DND-41 (cell line): ENCODE measurements around the gene STOX1.
A peak's percentile ranks its signal among the peaks of the same experiment; 100 is the strongest.

Source experiments
- ATAC-seq: fragments of 200-7000 bp; cut with Tn5 transposase; 3 replicates; pipeline ENCODE4 v1.9.1; 2021; ENCODE audit warnings: low read depth; ENCODE audit not compliant: insufficient read depth
- DNase-seq: peaks from one replicate; pipeline ENCODE4 v3.0.0-alpha.2; 2020
- H2AFZ ChIP-seq: 2 replicates; pipeline ENCODE4 v1.6.0; 2012; ENCODE audit warnings: low read depth, low read length
- H3K27ac ChIP-seq: 2 replicates; pipeline ENCODE4 v1.5.1; 2012; ENCODE audit warnings: low read length, inconsistent platforms
- H3K27me3 ChIP-seq: fragments of 200-600 bp; sonication (generic); 2 replicates; pipeline ENCODE4 v1.6.0; 2012; ENCODE audit warnings: low read length, mild to moderate bottlenecking, inconsistent platforms; ENCODE audit not compliant: insufficient read depth, poor library complexity
- H3K36me3 ChIP-seq: 2 replicates; pipeline ENCODE4 v1.5.1; 2012; ENCODE audit warnings: low read length, inconsistent platforms; ENCODE audit not compliant: insufficient read depth
- H3K4me1 ChIP-seq: 2 replicates; pipeline ENCODE4 v1.5.1; 2012; ENCODE audit warnings: mild to moderate bottlenecking, low read length; ENCODE audit not compliant: insufficient read depth
- H3K4me2 ChIP-seq: 2 replicates; pipeline ENCODE4 v1.6.0; 2012; ENCODE audit warnings: mild to moderate bottlenecking, moderate library complexity, low read length, inconsistent platforms; ENCODE audit not compliant: insufficient read depth
- H3K4me3 ChIP-seq, 2 experiments: fragments of 200-600 bp in 1 of 2; shearing (Covaris generic) in 1 of 2; 2 replicates each; pipeline ENCODE4 v1.5.1; 2012 to 2016; ENCODE audit warnings: inconsistent platforms in 2 of 2, low read length in 2 of 2, mild to moderate bottlenecking in 2 of 2, low read depth in 1 of 2, moderate library complexity in 1 of 2
- H3K79me2 ChIP-seq: 2 replicates; pipeline ENCODE4 v1.6.0; 2012; ENCODE audit warnings: low read length, inconsistent platforms; ENCODE audit not compliant: insufficient read depth
- H3K9ac ChIP-seq: 2 replicates; pipeline ENCODE4 v1.6.0; 2012; ENCODE audit warnings: low read depth, mild to moderate bottlenecking, inconsistent platforms, low read length, moderate library complexity
- H3K9me3 ChIP-seq: 2 replicates; pipeline ENCODE4 v1.5.1; 2012; ENCODE audit warnings: low read length, moderate library complexity, mild to moderate bottlenecking, inconsistent platforms; ENCODE audit not compliant: insufficient read depth, severe bottlenecking
- H4K20me1 ChIP-seq: 2 replicates; pipeline ENCODE4 v1.6.0; 2012; ENCODE audit warnings: low read length; ENCODE audit not compliant: insufficient read depth
- CTCF ChIP-seq: IDR thresholded peaks from 2 replicates; pipeline ENCODE4 v1.5.1; 2012; ENCODE audit warnings: borderline replicate concordance, low read length, moderate library complexity, mild to moderate bottlenecking; ENCODE audit not compliant: poor library complexity, severe bottlenecking; ENCODE audit errors: extremely low read depth
- EZH2 ChIP-seq: IDR thresholded peaks from 3 replicates; pipeline ENCODE4 v1.6.1; 2012; ENCODE audit warnings: borderline replicate concordance, low read depth, mild to moderate bottlenecking, moderate library complexity, low read length, inconsistent platforms; ENCODE audit not compliant: severe bottlenecking

The STOX1 gene

DNA sequence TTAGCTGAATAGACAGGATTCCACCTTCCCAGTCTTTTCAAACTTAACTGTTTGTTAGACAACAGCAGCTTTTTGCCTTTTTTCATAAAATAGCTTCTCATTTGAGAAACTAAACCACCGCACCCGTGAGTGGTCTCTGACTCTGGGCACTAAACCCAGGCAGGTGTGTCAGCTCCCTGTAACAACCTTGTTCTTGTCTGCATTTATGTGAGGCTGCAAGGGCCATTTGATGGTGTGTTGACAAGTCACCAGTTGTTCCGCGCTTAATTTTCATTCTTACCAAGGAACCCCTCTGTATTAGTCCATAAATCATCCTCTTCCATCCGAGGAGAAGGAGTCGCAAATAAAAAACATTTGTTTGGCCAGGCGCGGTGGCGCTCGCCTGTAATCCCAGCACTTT, 1.5 kb downstream of the STOX1 start:
- Histone ChIP-seq H3K4me3 (peak overlapping the region in 1 of 2 experiments; percentile 63; a peak in 2 of 4 replicates), H3K4me2 (peak overlapping the region; percentile 86), H3K9ac (peak overlapping the region; percentile 57; the same call in 1 of the 2 replicates), H4K20me1 (no peaks in the 10 kb centered on the region), H3K4me1 (peaks cover 32% of the 10 kb centered on the region), H3K9me3 (no peaks in the 10 kb centered on the region), H2AFZ (no peak overlapping the region), H3K27ac (no peak overlapping the region), H3K79me2 (no peaks in the 10 kb centered on the region), H3K36me3 (no peaks in the 10 kb centered on the region), H3K27me3 (no peaks in the 10 kb centered on the region)
- DNase-seq (no peak), ATAC-seq (no peak)
- no peak for TF ChIP-seq EZH2
- no peak for TF ChIP-seq CTCF

GRCh38 chr10:68829521-68829920, 2.2 kb downstream of the STOX1 start:
- Histone ChIP-seq H3K4me1 (peaks cover 32% of the 10 kb centered on the region), H3K4me3 (no peak overlapping the region), H2AFZ (no peak overlapping the region), H3K27ac (no peak overlapping the region), H4K20me1 (no peaks in the 10 kb centered on the region), H3K9me3 (no peaks in the 10 kb centered on the region), H3K36me3 (no peaks in the 10 kb centered on the region), H3K79me2 (no peaks in the 10 kb centered on the region), H3K4me2 (no peak overlapping the region), H3K27me3 (no peaks in the 10 kb centered on the region), H3K9ac (no peak overlapping the region)
- no peak for ATAC-seq
- peak; percentile 17 for DNase-seq
- TF ChIP-seq CTCF, result no peak
- TF ChIP-seq EZH2, result no peak

DNA sequence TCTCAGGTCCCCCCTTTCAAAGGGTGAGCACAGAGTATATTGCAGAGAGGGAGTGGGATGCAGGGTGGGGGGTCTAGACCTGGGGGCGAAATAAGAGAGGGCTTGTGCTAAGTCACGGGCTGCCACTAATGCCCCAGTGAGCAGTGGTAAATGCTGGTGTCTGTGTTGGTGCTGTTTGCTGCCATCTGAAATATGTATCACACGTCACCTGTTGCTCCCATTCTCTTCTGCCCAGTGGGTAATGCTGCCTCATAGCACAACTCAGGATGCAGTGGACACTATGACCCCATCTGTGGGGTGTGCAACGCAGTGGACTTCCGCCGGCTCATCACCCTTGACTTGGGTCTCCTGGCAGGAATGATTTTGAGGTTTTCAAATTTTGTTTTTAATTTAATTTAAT, 2.6 kb downstream of the STOX1 start:
- Histone ChIP-seq H3K4me2 (no peak overlapping the region), H3K36me3 (no peaks in the 10 kb centered on the region), H3K9me3 (no peaks in the 10 kb centered on the region), H2AFZ (no peak overlapping the region), H3K4me3 (no peak overlapping the region), H3K27me3 (no peaks in the 10 kb centered on the region), H4K20me1 (no peaks in the 10 kb centered on the region), H3K27ac (no peak overlapping the region), H3K9ac (no peak overlapping the region), H3K4me1 (peaks cover 32% of the 10 kb centered on the region), H3K79me2 (no peaks in the 10 kb centered on the region)
- TF ChIP-seq EZH2 (no peak), CTCF (no peak)
- DNase-seq (no peak), ATAC-seq (no peak)

- DNase-seq (no peak), ATAC-seq (no peak)
- H3K27me3 ChIP-seq, result no peaks in the 10 kb centered on the region
- H3K9ac ChIP-seq, result no peak overlapping the region
- no peak overlapping the region for H3K27ac ChIP-seq
- TF ChIP-seq CTCF (no peak), EZH2 (no peak)
- H3K9me3 ChIP-seq, result no peaks in the 10 kb centered on the region
- H3K4me1 ChIP-seq, result peaks cover 18% of the 10 kb centered on the region
- no peak overlapping the region for H3K4me2 ChIP-seq
- H3K79me2 ChIP-seq, result no peaks in the 10 kb centered on the region
- H3K4me3 ChIP-seq, result no peak overlapping the region
- H3K36me3 ChIP-seq, result no peaks in the 10 kb centered on the region
- H2AFZ ChIP-seq, result no peak overlapping the region
- no peaks in the 10 kb centered on the region for H4K20me1 ChIP-seq
Measured at GRCh38 chr10:68831961-68832455, 4.7 kb downstream of the STOX1 start.
